Measurements from ENCODE around the gene UBE2E2.

The UBE2E2 gene

GRCh38 chr3:23527326-23527725 lies 324.2 kb downstream of the UBE2E2 start:
- TF ChIP-seq MYC (IDR thresholded peaks at IDR 0.05; ENCODE audit: low read depth, low read length) (no peak), MAX (IDR thresholded peaks at IDR 0.05; ENCODE audit: low read depth, low read length) (no peak), CTCF (IDR thresholded peaks at IDR 0.05; ENCODE audit: low read depth, low read length) (no peak), POLR2A (IDR thresholded peaks at IDR 0.05; ENCODE audit: extremely low read depth, insufficient read length) (no peak)
- no peak for DNase-seq (ENCODE audit: low read depth)
- H3K4me3 ChIP-seq (ENCODE audit: low read depth, low read length) = no peak overlapping the region

GRCh38 chr3:23533596-23533995 lies 330.5 kb downstream of the UBE2E2 start:
- no peak overlapping the region for H3K4me3 ChIP-seq (ENCODE audit: low read depth, low read length)
- no peak for TF ChIP-seq POLR2A (IDR thresholded peaks at IDR 0.05; ENCODE audit: extremely low read depth, insufficient read length)
- TF ChIP-seq MYC (IDR thresholded peaks at IDR 0.05; ENCODE audit: low read depth, low read length) = no peak
- no peak for TF ChIP-seq CTCF (IDR thresholded peaks at IDR 0.05; ENCODE audit: low read depth, low read length)
- TF ChIP-seq MAX (IDR thresholded peaks at IDR 0.05; ENCODE audit: low read depth, low read length) = no peak
- no peak for DNase-seq (ENCODE audit: low read depth)

GRCh38 chr3:23533996-23534395 lies 330.9 kb downstream of the UBE2E2 start:
- DNase-seq (ENCODE audit: low read depth) = no peak
- no peak overlapping the region for H3K4me3 ChIP-seq (ENCODE audit: low read depth, low read length)
- no peak for TF ChIP-seq POLR2A (IDR thresholded peaks at IDR 0.05; ENCODE audit: extremely low read depth, insufficient read length)
- no peak for TF ChIP-seq CTCF (IDR thresholded peaks at IDR 0.05; ENCODE audit: low read depth, low read length)
- no peak for TF ChIP-seq MYC (IDR thresholded peaks at IDR 0.05; ENCODE audit: low read depth, low read length)
- no peak for TF ChIP-seq MAX (IDR thresholded peaks at IDR 0.05; ENCODE audit: low read depth, low read length)

GRCh38 chr3:23537101-23537551 lies 334.0 kb downstream of the UBE2E2 start:
- DNase-seq (ENCODE audit: low read depth) = no peak
- no peak overlapping the region for H3K4me3 ChIP-seq (ENCODE audit: low read depth, low read length)
- no peak for TF ChIP-seq MAX (IDR thresholded peaks at IDR 0.05; ENCODE audit: low read depth, low read length)
- TF ChIP-seq POLR2A (IDR thresholded peaks at IDR 0.05; ENCODE audit: extremely low read depth, insufficient read length) = no peak
- no peak for TF ChIP-seq MYC (IDR thresholded peaks at IDR 0.05; ENCODE audit: low read depth, low read length)
- TF ChIP-seq CTCF (IDR thresholded peaks at IDR 0.05; ENCODE audit: low read depth, low read length) = no peak

- no peak overlapping the region for H3K4me3 ChIP-seq (ENCODE audit: low read depth, low read length)
- DNase-seq (ENCODE audit: low read depth) = no peak
- no peak for TF ChIP-seq MAX (IDR thresholded peaks at IDR 0.05; ENCODE audit: low read depth, low read length)
- TF ChIP-seq MYC (IDR thresholded peaks at IDR 0.05; ENCODE audit: low read depth, low read length) = no peak
- no peak for TF ChIP-seq POLR2A (IDR thresholded peaks at IDR 0.05; ENCODE audit: extremely low read depth, insufficient read length)
- no peak for TF ChIP-seq CTCF (IDR thresholded peaks at IDR 0.05; ENCODE audit: low read depth, low read length)
These were observed 336.1 kb downstream of the UBE2E2 start for GRCh38 chr3:23539185-23539584.

- TF ChIP-seq POLR2A (IDR thresholded peaks at IDR 0.05; ENCODE audit: extremely low read depth, insufficient read length) (no peak), CTCF (IDR thresholded peaks at IDR 0.05; ENCODE audit: low read depth, low read length) (no peak), MAX (IDR thresholded peaks at IDR 0.05; ENCODE audit: low read depth, low read length) (no peak), MYC (IDR thresholded peaks at IDR 0.05; ENCODE audit: low read depth, low read length) (no peak)
- no peak overlapping the region for H3K4me3 ChIP-seq (ENCODE audit: low read depth, low read length)
- DNase-seq (ENCODE audit: low read depth) = no peak
These were observed 337.5 kb downstream of the UBE2E2 start for GRCh38 chr3:23540600-23540999.
